ENCODE results near the gene SDK1.

Gene SDK1

DNA sequence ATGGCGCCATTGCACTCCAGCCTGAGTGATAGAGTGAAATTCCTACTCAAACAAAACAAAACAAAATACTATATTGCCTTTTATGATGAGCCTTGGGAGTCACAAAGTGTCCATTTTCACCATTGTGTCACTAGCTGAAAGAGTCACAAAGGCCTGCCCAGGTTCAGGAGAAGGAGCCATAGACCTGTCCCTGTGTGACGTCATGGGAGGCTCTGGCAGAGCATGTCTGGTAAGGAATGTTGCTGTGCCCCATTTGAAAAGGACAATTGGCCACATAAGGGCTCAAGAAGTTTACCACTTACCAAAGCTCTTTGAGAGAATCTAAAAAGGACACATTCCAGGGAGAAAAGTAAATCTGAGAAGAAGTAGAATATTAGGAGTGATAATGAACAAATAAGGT, 367.7 kb downstream of the SDK1 start:
- no peak for DNase-seq
- H3K36me3 ChIP-seq: no peaks in the 10 kb centered on the region
- no peaks in the 10 kb centered on the region for H3K4me1 ChIP-seq
- TF ChIP-seq, protein P1, sequence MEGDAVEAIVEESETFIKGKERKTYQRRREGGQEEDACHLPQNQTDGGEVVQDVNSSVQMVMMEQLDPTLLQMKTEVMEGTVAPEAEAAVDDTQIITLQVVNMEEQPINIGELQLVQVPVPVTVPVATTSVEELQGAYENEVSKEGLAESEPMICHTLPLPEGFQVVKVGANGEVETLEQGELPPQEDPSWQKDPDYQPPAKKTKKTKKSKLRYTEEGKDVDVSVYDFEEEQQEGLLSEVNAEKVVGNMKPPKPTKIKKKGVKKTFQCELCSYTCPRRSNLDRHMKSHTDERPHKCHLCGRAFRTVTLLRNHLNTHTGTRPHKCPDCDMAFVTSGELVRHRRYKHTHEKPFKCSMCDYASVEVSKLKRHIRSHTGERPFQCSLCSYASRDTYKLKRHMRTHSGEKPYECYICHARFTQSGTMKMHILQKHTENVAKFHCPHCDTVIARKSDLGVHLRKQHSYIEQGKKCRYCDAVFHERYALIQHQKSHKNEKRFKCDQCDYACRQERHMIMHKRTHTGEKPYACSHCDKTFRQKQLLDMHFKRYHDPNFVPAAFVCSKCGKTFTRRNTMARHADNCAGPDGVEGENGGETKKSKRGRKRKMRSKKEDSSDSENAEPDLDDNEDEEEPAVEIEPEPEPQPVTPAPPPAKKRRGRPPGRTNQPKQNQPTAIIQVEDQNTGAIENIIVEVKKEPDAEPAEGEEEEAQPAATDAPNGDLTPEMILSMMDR (IDR thresholded peaks at IDR 0.05; ENCODE audit: low read depth, low read length): no peak
- no peaks in the 10 kb centered on the region for H3K9me3 ChIP-seq
- H3K4me3 ChIP-seq (ENCODE audit: low read depth, low read length): no peak overlapping the region
- no peaks in the 10 kb centered on the region for H3K27me3 ChIP-seq

DNA sequence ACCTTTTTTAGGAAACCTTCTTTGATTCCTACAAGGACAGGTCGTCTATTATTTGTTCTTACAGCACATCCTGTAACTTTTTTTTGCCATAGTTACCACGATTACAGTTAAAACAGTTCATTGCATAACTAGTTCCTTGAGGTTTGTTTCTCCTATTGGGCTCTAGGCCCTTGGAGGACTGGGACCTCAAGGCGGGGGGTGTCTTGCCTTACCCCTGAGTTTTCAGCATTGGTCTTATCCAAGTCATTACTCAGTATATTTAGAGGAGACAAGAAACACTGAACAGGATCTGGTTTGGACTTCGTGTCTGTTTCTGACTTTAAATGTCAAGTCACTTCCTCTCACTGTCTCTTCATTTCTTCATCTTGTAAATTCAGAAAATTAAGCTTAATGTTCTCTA, 369.8 kb downstream of the SDK1 start:
- H3K36me3 ChIP-seq: no peaks in the 10 kb centered on the region
- no peaks in the 10 kb centered on the region for H3K4me1 ChIP-seq
- no peaks in the 10 kb centered on the region for H3K27me3 ChIP-seq
- no peaks in the 10 kb centered on the region for H3K9me3 ChIP-seq
- TF ChIP-seq, protein P1 (IDR thresholded peaks at IDR 0.05; ENCODE audit: low read depth, low read length): no peak
- H3K4me3 ChIP-seq (ENCODE audit: low read depth, low read length): no peak overlapping the region
- DNase-seq: no peak

DNA sequence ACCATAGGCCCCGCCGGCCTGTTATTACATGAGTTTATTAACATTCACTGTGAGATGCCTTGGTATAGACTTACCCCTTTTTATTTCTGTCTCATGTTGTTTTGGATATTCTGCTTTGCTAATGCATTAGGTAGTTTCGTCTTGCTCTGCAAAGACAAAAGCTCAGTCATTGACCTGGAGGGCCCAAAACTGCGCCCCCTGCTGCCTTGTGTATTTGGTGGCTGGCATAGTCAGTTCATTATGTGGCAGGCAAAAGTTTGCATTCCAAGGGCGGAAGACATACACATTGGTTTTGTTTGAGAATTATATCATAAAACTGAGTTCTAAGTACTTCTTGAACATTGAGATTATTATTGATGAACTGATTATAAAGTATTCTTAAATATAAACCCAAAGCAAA, 372.5 kb downstream of the SDK1 start:
- H3K36me3 ChIP-seq: no peaks in the 10 kb centered on the region
- TF ChIP-seq, protein P1 (IDR thresholded peaks at IDR 0.05; ENCODE audit: low read depth, low read length): peak; percentile 38
- H3K9me3 ChIP-seq: no peaks in the 10 kb centered on the region
- no peak overlapping the region for H3K4me3 ChIP-seq (ENCODE audit: low read depth, low read length)
- H3K4me1 ChIP-seq: no peaks in the 10 kb centered on the region
- H3K27me3 ChIP-seq: no peaks in the 10 kb centered on the region
- DNase-seq: peak; percentile 40

DNA sequence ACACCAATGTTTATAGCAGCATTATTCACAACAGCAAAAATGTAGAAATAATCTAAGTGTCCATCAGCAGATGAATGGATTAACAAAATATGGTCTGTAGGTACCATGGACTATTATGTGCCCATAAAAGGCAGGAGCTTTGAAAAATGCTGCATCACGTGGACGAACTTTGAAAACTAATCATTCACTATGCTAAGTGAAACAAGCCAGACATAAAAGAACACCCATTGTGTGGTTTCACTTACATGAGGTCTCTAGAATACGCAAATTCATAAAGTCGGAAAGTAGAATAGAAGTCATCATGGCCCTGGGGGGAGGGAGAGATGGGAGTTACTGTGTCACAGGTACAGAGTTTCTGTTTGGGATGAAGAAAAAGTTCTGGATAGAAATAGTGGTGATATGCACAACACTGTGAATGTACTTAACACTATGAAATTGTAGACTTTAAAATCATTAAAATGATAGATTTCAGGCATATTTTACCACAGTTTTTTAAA, 377.3 kb downstream of the SDK1 start:
- H3K27me3 ChIP-seq: no peaks in the 10 kb centered on the region
- no peak for DNase-seq
- no peaks in the 10 kb centered on the region; the same call in 1 of the 2 replicates for H3K9me3 ChIP-seq
- H3K4me3 ChIP-seq (ENCODE audit: low read depth, low read length): no peak overlapping the region
- H3K4me1 ChIP-seq: no peaks in the 10 kb centered on the region
- TF ChIP-seq, protein P1 (IDR thresholded peaks at IDR 0.05; ENCODE audit: low read depth, low read length): no peak
- H3K36me3 ChIP-seq: no peaks in the 10 kb centered on the region

DNA sequence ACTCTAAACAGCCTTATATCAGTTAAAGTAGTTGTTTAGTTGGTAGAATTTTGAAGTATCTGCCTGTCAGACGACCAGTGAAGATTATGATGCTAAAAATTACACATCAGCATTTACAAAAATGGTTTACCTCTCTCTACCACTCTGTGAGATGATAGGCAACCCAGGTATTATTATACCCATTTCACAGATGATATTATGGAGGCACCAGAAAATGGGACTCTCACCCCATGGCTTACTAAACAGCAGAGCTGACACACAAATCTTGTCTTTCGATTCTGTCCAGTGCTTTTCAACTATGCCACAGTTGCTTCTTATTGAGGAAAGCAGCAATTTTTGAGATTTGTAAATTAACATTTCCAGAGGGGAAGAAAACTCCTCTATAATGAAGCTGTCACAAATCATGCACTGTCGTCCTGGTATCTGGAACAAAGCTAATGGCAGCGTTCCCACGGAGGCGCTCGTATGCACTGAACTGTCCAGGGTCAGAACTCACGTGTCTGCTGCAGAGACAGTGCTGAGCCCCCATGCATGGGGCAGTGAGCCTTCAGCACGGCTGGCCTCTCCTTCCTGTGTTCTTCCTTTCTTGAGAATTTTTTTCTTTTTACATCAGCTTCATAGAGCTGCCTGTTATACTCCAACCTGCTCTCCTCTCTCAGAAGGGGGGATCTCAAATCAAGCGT, 381.1 kb downstream of the SDK1 start:
- no peaks in the 10 kb centered on the region; the same call in 1 of the 2 replicates for H3K9me3 ChIP-seq
- no peaks in the 10 kb centered on the region for H3K4me1 ChIP-seq
- H3K4me3 ChIP-seq (ENCODE audit: low read depth, low read length): no peak overlapping the region
- TF ChIP-seq, protein P1 (IDR thresholded peaks at IDR 0.05; ENCODE audit: low read depth, low read length): no peak
- no peaks in the 10 kb centered on the region for H3K27me3 ChIP-seq
- DNase-seq: no peak
- H3K36me3 ChIP-seq: no peaks in the 10 kb centered on the region
